Measurements from ENCODE around the gene PET100.

The PET100 gene

GRCh38 chr19:7663706-7664105 lies 34.1 kb downstream of the PET100 start:
- DNase-seq (ENCODE audit: low spot score), result no peak
- Mint-ChIP-seq H3K9me3 (no peaks in the 10 kb centered on the region), H3K36me3 (ENCODE audit: low read depth) (no peaks in the 10 kb centered on the region), H3K4me1 (ENCODE audit: low read depth) (no peaks in the 10 kb centered on the region), H3K27me3 (ENCODE audit: low read depth) (no peaks in the 10 kb centered on the region), H3K4me3 (no peak overlapping the region), H3K27ac (no peak overlapping the region)

- DNase-seq (ENCODE audit: low spot score), result no peak
- Mint-ChIP-seq H3K9me3 (no peaks in the 10 kb centered on the region), H3K4me1 (ENCODE audit: low read depth) (peaks cover 2% of the 10 kb centered on the region), H3K4me3 (no peak overlapping the region), H3K27me3 (ENCODE audit: low read depth) (peaks cover 7% of the 10 kb centered on the region), H3K36me3 (ENCODE audit: low read depth) (no peaks in the 10 kb centered on the region), H3K27ac (no peak overlapping the region)
Measured at GRCh38 chr19:7665076-7665475, 35.5 kb downstream of the PET100 start.

GRCh38 chr19:7668842-7669241 lies 39.2 kb downstream of the PET100 start, which contains the start of gene RETN:
RETN (plus strand) TSS chr19:7669049; CDS start chr19:7669327, 278 bp downstream.
- peaks cover under 1% of the 10 kb centered on the region for H3K9me3 Mint-ChIP-seq
- H3K36me3 Mint-ChIP-seq (ENCODE audit: low read depth), result no peaks in the 10 kb centered on the region
- DNase-seq (ENCODE audit: low spot score), result no peak
- H3K27me3 Mint-ChIP-seq (ENCODE audit: low read depth), result peaks cover 18% of the 10 kb centered on the region
- H3K27ac Mint-ChIP-seq, result no peak within 1 kb of the TSS
- peaks cover 9% of the 10 kb centered on the region for H3K4me1 Mint-ChIP-seq (ENCODE audit: low read depth)
- H3K4me3 Mint-ChIP-seq, result no peak within 1 kb of the TSS

- no peak for DNase-seq (ENCODE audit: low spot score)
- no peak overlapping the region for H3K27ac Mint-ChIP-seq
Measured at GRCh38 chr19:7669641-7670040, 40.0 kb downstream of the PET100 start.

GRCh38 chr19:7670150-7670783 lies 40.7 kb downstream of the PET100 start:
- Mint-ChIP-seq H3K36me3 (ENCODE audit: low read depth) (no peaks in the 10 kb centered on the region), H3K4me1 (ENCODE audit: low read depth) (peaks cover 11% of the 10 kb centered on the region), H3K4me3 (peak overlapping the region; percentile 64), H3K27ac (no peak overlapping the region), H3K27me3 (ENCODE audit: low read depth) (peaks cover 21% of the 10 kb centered on the region), H3K9me3 (peaks cover 4% of the 10 kb centered on the region)
- no peak for DNase-seq (ENCODE audit: low spot score)

More at GRCh38 chr19:7669641-7670040, 40.0 kb downstream of the PET100 start:
- H3K4me1 Mint-ChIP-seq (ENCODE audit: low read depth), result peaks cover 11% of the 10 kb centered on the region
- H3K36me3 Mint-ChIP-seq (ENCODE audit: low read depth), result no peaks in the 10 kb centered on the region
- H3K4me3 Mint-ChIP-seq, result no peak overlapping the region
- H3K9me3 Mint-ChIP-seq, result peaks cover 4% of the 10 kb centered on the region
- H3K27me3 Mint-ChIP-seq (ENCODE audit: low read depth), result peaks cover 21% of the 10 kb centered on the region

GRCh38 chr19:7670790-7671189 lies 41.2 kb downstream of the PET100 start:
- no peak for DNase-seq (ENCODE audit: low spot score)
- Mint-ChIP-seq H3K9me3 (peaks cover 4% of the 10 kb centered on the region), H3K36me3 (ENCODE audit: low read depth) (no peaks in the 10 kb centered on the region), H3K27me3 (ENCODE audit: low read depth) (peaks cover 22% of the 10 kb centered on the region), H3K4me3 (peak overlapping the region; percentile 64), H3K4me1 (ENCODE audit: low read depth) (peaks cover 13% of the 10 kb centered on the region), H3K27ac (no peak overlapping the region)

GRCh38 chr19:7672522-7672921 lies 42.9 kb downstream of the PET100 start:
- H3K36me3 Mint-ChIP-seq (ENCODE audit: low read depth), result no peaks in the 10 kb centered on the region
- H3K9me3 Mint-ChIP-seq, result peaks cover 4% of the 10 kb centered on the region
- H3K4me3 Mint-ChIP-seq, result no peak overlapping the region
- H3K4me1 Mint-ChIP-seq (ENCODE audit: low read depth), result peaks cover 23% of the 10 kb centered on the region
- no peak overlapping the region for H3K27ac Mint-ChIP-seq
- H3K27me3 Mint-ChIP-seq (ENCODE audit: low read depth), result peaks cover 30% of the 10 kb centered on the region
- DNase-seq (ENCODE audit: low spot score), result no peak

- peaks cover 32% of the 10 kb centered on the region for H3K27me3 Mint-ChIP-seq (ENCODE audit: low read depth)
- H3K4me1 Mint-ChIP-seq (ENCODE audit: low read depth), result peaks cover 25% of the 10 kb centered on the region
- no peak overlapping the region for H3K27ac Mint-ChIP-seq
- DNase-seq (ENCODE audit: low spot score), result no peak
- H3K4me3 Mint-ChIP-seq, result no peak overlapping the region
- peaks cover 4% of the 10 kb centered on the region for H3K9me3 Mint-ChIP-seq
- H3K36me3 Mint-ChIP-seq (ENCODE audit: low read depth), result no peaks in the 10 kb centered on the region
Measured at GRCh38 chr19:7674010-7675005, 44.7 kb downstream of the PET100 start.

- H3K27ac Mint-ChIP-seq, result no peak overlapping the region
Measured at GRCh38 chr19:7676376-7676775, 46.8 kb downstream of the PET100 start.

GRCh38 chr19:7676854-7677253 lies 47.3 kb downstream of the PET100 start, which contains the start of gene MCEMP1:
MCEMP1 (plus strand) TSS chr19:7677090; CDS start chr19:7677121, 31 bp downstream.
- H3K27ac Mint-ChIP-seq, result no peak within 1 kb of the TSS
- peak within 1 kb of the TSS; percentile 41 for H3K4me3 Mint-ChIP-seq
- no peaks in the 10 kb centered on the region for H3K36me3 Mint-ChIP-seq (ENCODE audit: low read depth)
- H3K9me3 Mint-ChIP-seq, result peaks cover 4% of the 10 kb centered on the region
- H3K4me1 Mint-ChIP-seq (ENCODE audit: low read depth), result peaks cover 28% of the 10 kb centered on the region
- no peak for DNase-seq (ENCODE audit: low spot score)
- H3K27me3 Mint-ChIP-seq (ENCODE audit: low read depth), result peaks cover 17% of the 10 kb centered on the region

More at GRCh38 chr19:7676376-7676775, 46.8 kb downstream of the PET100 start:
- no peak for DNase-seq (ENCODE audit: low spot score)
- H3K36me3 Mint-ChIP-seq (ENCODE audit: low read depth), result no peaks in the 10 kb centered on the region
- H3K4me1 Mint-ChIP-seq (ENCODE audit: low read depth), result peaks cover 25% of the 10 kb centered on the region
- H3K4me3 Mint-ChIP-seq, result peak overlapping the region; percentile 41
- peaks cover 4% of the 10 kb centered on the region for H3K9me3 Mint-ChIP-seq
- H3K27me3 Mint-ChIP-seq (ENCODE audit: low read depth), result peaks cover 20% of the 10 kb centered on the region

GRCh38 chr19:7677669-7678311 lies 48.2 kb downstream of the PET100 start:
- H3K27me3 Mint-ChIP-seq (ENCODE audit: low read depth), result peaks cover 16% of the 10 kb centered on the region
- peaks cover 4% of the 10 kb centered on the region for H3K9me3 Mint-ChIP-seq
- peaks cover 2% of the 10 kb centered on the region for H3K36me3 Mint-ChIP-seq (ENCODE audit: low read depth)
- H3K27ac Mint-ChIP-seq, result no peak overlapping the region
- H3K4me1 Mint-ChIP-seq (ENCODE audit: low read depth), result peaks cover 29% of the 10 kb centered on the region
- no peak overlapping the region for H3K4me3 Mint-ChIP-seq
- no peak for DNase-seq (ENCODE audit: low spot score)

- Mint-ChIP-seq H3K9me3 (peaks cover under 1% of the 10 kb centered on the region), H3K27me3 (ENCODE audit: low read depth) (peaks cover 16% of the 10 kb centered on the region), H3K4me3 (peak overlapping the region; percentile 30), H3K27ac (peak overlapping the region; percentile 33), H3K36me3 (ENCODE audit: low read depth) (peaks cover 4% of the 10 kb centered on the region), H3K4me1 (ENCODE audit: low read depth) (peaks cover 29% of the 10 kb centered on the region)
- peak; percentile 67 for DNase-seq (ENCODE audit: low spot score)
Measured at GRCh38 chr19:7678971-7679751, 49.6 kb downstream of the PET100 start.

All from T-helper 2 cell treated with Interferon-gamma antibody and Interleukin-4, amounts not matched to agents 5 μg/mL and 100 μg/mL, for 36 hours (primary cell).